B cell (primary cell): ENCODE measurements around the gene B3GALT6. TPM values are rescaled to one million over a fixed set of nuclear protein-coding genes. Genes with fewer than 3 reads are reported as not detected.
A peak's percentile ranks its signal among the peaks of the same experiment; 100 is the strongest.

Experiments used
- ATAC-seq: fragments of 200-7000 bp; cut with Tn5 transposase; one replicate; pipeline ENCODE4 v1.10.0; 2021; ENCODE audit warnings: low read depth, mild to moderate bottlenecking, moderate number of reproducible peaks, moderate library complexity
- CTCF ChIA-PET: fragments of 350-600 bp; sonication (Branson Sonifier 250); formaldehyde crosslinking; loops from one replicate; lab custom pipeline; 2021; ENCODE audit warnings: antibody characterized with exemption, inconsistent platforms; lab: Charles Lee
- POLR2A ChIA-PET: fragments of 350-600 bp; sonication (Branson Sonifier 250); formaldehyde crosslinking; loops from one replicate; lab custom pipeline; 2021; ENCODE audit warnings: antibody characterized with exemption; lab: Charles Lee
- DNase-seq: peaks from one replicate; pipeline ENCODE4 v3.0.0; 2013
- H2AFZ ChIP-seq: 2 replicates; pipeline ENCODE4 v1.6.1; 2012; ENCODE audit warnings: mild to moderate bottlenecking, low read depth, low read length; ENCODE audit not compliant: insufficient read depth, poor library complexity, severe bottlenecking
- H3K27ac ChIP-seq, 2 donors: 1 replicate in 1 of 2; 2 replicates in 1 of 2; pipeline ENCODE4 v1.5.1; 2012 to 2013; ENCODE audit warnings: low read length in 2 of 2, mild to moderate bottlenecking in 2 of 2, moderate library complexity in 1 of 2
- H3K27me3 ChIP-seq, 4 experiments: fragments of 200-600 bp in 1 of 4; sonication (generic) in 1 of 4; replicated peaks in 1 of 4; 1 replicate in 2 of 4; 2 replicates in 2 of 4; pipeline versions ENCODE4 v1.6.1 to v1.7.0; 2013 to 2016; ENCODE audit warnings: low read length in 3 of 4, mild to moderate bottlenecking in 2 of 4, mixed read lengths in 1 of 4, moderate library complexity in 1 of 4; ENCODE audit not compliant: insufficient read depth in 4 of 4, control insufficient read depth in 3 of 4; ENCODE audit errors: control extremely low read depth in 1 of 4
- H3K36me3 ChIP-seq, 2 experiments: replicated peaks in 1 of 2; 1 replicate in 1 of 2; 2 replicates in 1 of 2; pipeline versions ENCODE4 v1.6.1 to v1.7.1; 2013; ENCODE audit warnings: low read length in 1 of 2; ENCODE audit not compliant: insufficient read depth in 2 of 2, control insufficient read depth in 1 of 2; ENCODE audit errors: control extremely low read depth in 1 of 2, extremely low read depth in 1 of 2
- H3K4me1 ChIP-seq, 2 donors: fragments of 200-600 bp in 1 of 2; sonication (generic) in 1 of 2; 1 replicate in 1 of 2; 2 replicates in 1 of 2; pipeline versions ENCODE4 v1.5.1 to v1.6.1; 2013 to 2017; ENCODE audit warnings: low read length in 2 of 2; ENCODE audit not compliant: control insufficient read depth in 2 of 2, insufficient read depth in 2 of 2
- H3K4me2 ChIP-seq: replicated peaks from 2 replicates; pipeline ENCODE3; 2012; ENCODE audit warnings: mild to moderate bottlenecking, low read depth, low read length; ENCODE audit not compliant: poor library complexity, severe bottlenecking
- H3K4me3 ChIP-seq, 5 experiments: fragments of 200-600 bp in 1 of 5; sonication (generic) in 1 of 5; 1 replicate in 3 of 5; 2 replicates in 2 of 5; pipeline versions ENCODE4 v1.5.1 to v1.7.0; 2011 to 2016; ENCODE audit warnings: low read length in 4 of 5, mild to moderate bottlenecking in 4 of 5, low read depth in 2 of 5, control low read depth in 1 of 5, moderate library complexity in 1 of 5; ENCODE audit not compliant: insufficient read depth in 1 of 5; ENCODE audit errors: control extremely low read depth in 1 of 5, extremely low read depth in 1 of 5
- H3K79me2 ChIP-seq: fragments of 200-600 bp; sonication (generic); one replicate; pipeline ENCODE4 v1.6.0; 2016; ENCODE audit warnings: low read length; ENCODE audit not compliant: control insufficient read depth, insufficient read depth
- H3K9ac ChIP-seq: fragments of 200-600 bp; sonication (generic); 2 replicates; pipeline ENCODE4 v1.6.1; 2017; ENCODE audit warnings: mild to moderate bottlenecking, low read length, moderate library complexity
- H3K9me3 ChIP-seq, 3 donors: one replicate each; pipeline versions ENCODE4 v1.6.1 to v1.7.1; 2013; ENCODE audit warnings: low read length in 2 of 3; ENCODE audit not compliant: control insufficient read depth in 2 of 3, insufficient read depth in 1 of 3; ENCODE audit errors: control extremely low read depth in 1 of 3
- H4K20me1 ChIP-seq: 2 replicates; pipeline ENCODE4 v1.6.0; 2012; ENCODE audit warnings: mild to moderate bottlenecking, low read length; ENCODE audit not compliant: insufficient read depth, control insufficient read depth, poor library complexity, severe bottlenecking
- H3K27ac Mint-ChIP-seq: one replicate; pipeline ENCODE4 v1.8.0; 2021; ENCODE audit warnings: mixed read lengths
- H3K27me3 Mint-ChIP-seq: one replicate; pipeline ENCODE4 v1.8.0; 2021; ENCODE audit warnings: mixed read lengths
- H3K4me1 Mint-ChIP-seq: one replicate; pipeline ENCODE4 v1.8.0; 2021; ENCODE audit warnings: mixed read lengths
- H3K4me3 Mint-ChIP-seq: one replicate; pipeline ENCODE4 v1.8.0; 2021; ENCODE audit warnings: mixed read lengths
- H3K9me3 Mint-ChIP-seq: one replicate; pipeline ENCODE4 v1.8.0; 2022; ENCODE audit warnings: mixed read lengths; ENCODE audit not compliant: insufficient read depth
- CTCF ChIP-seq: fragments of 200-600 bp; IDR thresholded peaks from one replicate; pipeline ENCODE4 v1.8.0; 2022; ENCODE audit warnings: antibody characterized with exemption, mild to moderate bottlenecking
- EZH2 ChIP-seq: IDR thresholded peaks from 2 replicates; pipeline ENCODE4 v1.6.1; 2012; ENCODE audit warnings: borderline replicate concordance, low read depth, mild to moderate bottlenecking, moderate library complexity, low read length; ENCODE audit not compliant: insufficient read depth, poor library complexity, severe bottlenecking
- WGBS: methylation state at CpG from one replicate; pipeline ENCODE4 v1.1.5; 2013; ENCODE audit warnings: missing lambda C conversion rate; ENCODE audit not compliant: insufficient coverage; 5-methylcytosine and 5-hydroxymethylcytosine counted together
- intact Hi-C: fragments of 100-400 bp; cut with micrococcal nuclease; formaldehyde crosslinking; loops from one replicate; pipeline ENCODE4 v1.10.0; 2022
- polyA plus RNA-seq: library from polyadenylated mRNA; depleted of rRNA; stranded (reverse); fragments of >200 nt; gene quantifications from 2 replicates; pipeline ENCODE4 v1.2.3, GENCODE V29; 2012
- total RNA-seq, 2 donors: library from RNA; stranded (reverse); fragments of 120-200 nt in 1 of 2; gene quantifications; 1 replicate in 1 of 2; 2 replicates in 1 of 2; pipeline versions ENCODE4 v1.2.3 to v1.2.4, GENCODE V29; 2013 to 2022

The B3GALT6 gene
- total and polyA plus RNA-seq, 2 donors (not counting 1 experiment from before 2014, with no cell fraction given): 5.9 to 21.0 TPM

- ChIA-PET POLR2A (interaction anchor here (0.6 to 1.2 kb wide), 3 partner anchors 33 to 126 kb away, joined by 3 to 4 read pairs (median 4); partner anchors contain the start of gene TTLL10), CTCF (interaction anchor here (1.0 to 4.9 kb wide), 2 partner anchors 84 to 85 kb away, joined by 3 to 39 read pairs; no protein-coding TSS in a partner anchor)
- Histone ChIP-seq H3K4me1 (peaks cover 44 to 50% of the 10 kb centered on the region in 2 donors), H3K27ac (no peak within 1 kb of the TSS), H3K27me3 (peaks cover 0 to 40% (median 12%) of the 10 kb centered on the region in 4 experiments), H3K9ac (peak within 1 kb of the TSS; percentile 64), H3K79me2 (no peaks in the 10 kb centered on the region), H3K36me3 (no peaks in the 10 kb centered on the region), H3K4me2 (peak within 1 kb of the TSS; percentile 97), H3K9me3 (peaks cover 0 to 19% (median 0%) of the 10 kb centered on the region in 3 donors), H3K4me3 (peak within 1 kb of the TSS in 4 of 5 experiments; percentile 34 to 61 (median 50)), H4K20me1 (no peaks in the 10 kb centered on the region), H2AFZ (peak within 1 kb of the TSS; percentile 76)
- TF ChIP-seq CTCF: no peak
- TF ChIP-seq EZH2: no peak
- under 1% methylated on average over 49 of the region's 49 CpGs for WGBS
- Mint-ChIP-seq H3K4me3 (peak within 1 kb of the TSS; percentile 88), H3K27me3 (peaks cover 9% of the 10 kb centered on the region), H3K4me1 (peaks cover 27% of the 10 kb centered on the region), H3K9me3 (no peaks in the 10 kb centered on the region), H3K27ac (peak within 1 kb of the TSS; percentile 63)
- peak; percentile 46 for ATAC-seq
- intact Hi-C loops: loop anchor here (5.0 to 10.0 kb wide), 2 partner anchors 49 to 172 kb away; no protein-coding TSS in a partner anchor
- peak; percentile 72 for DNase-seq
These were observed 25.6 kb upstream of the B3GALT6 start, which contains the start of gene TNFRSF18 for GRCh38 chr1:1206376-1206965. TSS of gene TNFRSF18 (minus strand) at chr1:1206592. CDS start at chr1:1206571, 21 bp downstream.
